Large intestine (tissue), 12 donors: Measurements from ENCODE around the gene PPM1F. TPM values are rescaled to one million over a fixed set of nuclear protein-coding genes. Genes with fewer than 3 reads are reported as not detected.

Experiments
- DNase-seq, 2 donors: peaks; one replicate each; pipeline versions ENCODE4 v3.0.0 to v3.0.0-alpha.2; 2013
- H3K27ac ChIP-seq: one replicate; pipeline ENCODE4 v1.5.1; 2013; ENCODE audit warnings: low read length
- H3K27me3 ChIP-seq: 2 replicates; pipeline ENCODE4 v1.6.1; 2013; ENCODE audit warnings: low read length; ENCODE audit not compliant: control insufficient read depth, insufficient read depth
- H3K36me3 ChIP-seq: 2 replicates; pipeline ENCODE4 v1.6.1; 2013; ENCODE audit warnings: low read length; ENCODE audit not compliant: control insufficient read depth, insufficient read depth
- H3K4me1 ChIP-seq: one replicate; pipeline ENCODE4 v1.6.1; 2013; ENCODE audit warnings: low read length; ENCODE audit not compliant: control insufficient read depth, insufficient read depth
- H3K4me3 ChIP-seq: one replicate; pipeline ENCODE4 v1.5.1; 2013; ENCODE audit warnings: low read length
- H3K9me3 ChIP-seq: one replicate; pipeline ENCODE4 v1.6.1; 2013; ENCODE audit warnings: mild to moderate bottlenecking, low read depth, low read length, moderate library complexity; ENCODE audit not compliant: control insufficient read depth
- WGBS: methylation state at CpG from one replicate; pipeline ENCODE4 v1.1.5; 2013; ENCODE audit warnings: low lambda C conversion rate; ENCODE audit not compliant: insufficient coverage; 5-methylcytosine and 5-hydroxymethylcytosine counted together
- long read RNA-seq, 11 donors: transcript quantifications; one replicate each; lab custom pipeline, GENCODE V29; 2026
- polyA plus RNA-seq: library from polyadenylated mRNA; unstranded; fragments of 120-200 nt; gene quantifications from one replicate; pipeline ENCODE4 v1.2.1, GENCODE V29; 2013

PPM1F gene, protein sequence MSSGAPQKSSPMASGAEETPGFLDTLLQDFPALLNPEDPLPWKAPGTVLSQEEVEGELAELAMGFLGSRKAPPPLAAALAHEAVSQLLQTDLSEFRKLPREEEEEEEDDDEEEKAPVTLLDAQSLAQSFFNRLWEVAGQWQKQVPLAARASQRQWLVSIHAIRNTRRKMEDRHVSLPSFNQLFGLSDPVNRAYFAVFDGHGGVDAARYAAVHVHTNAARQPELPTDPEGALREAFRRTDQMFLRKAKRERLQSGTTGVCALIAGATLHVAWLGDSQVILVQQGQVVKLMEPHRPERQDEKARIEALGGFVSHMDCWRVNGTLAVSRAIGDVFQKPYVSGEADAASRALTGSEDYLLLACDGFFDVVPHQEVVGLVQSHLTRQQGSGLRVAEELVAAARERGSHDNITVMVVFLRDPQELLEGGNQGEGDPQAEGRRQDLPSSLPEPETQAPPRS
- polyA plus RNA-seq: 18.0 TPM
- long read RNA-seq, donor 1, full-length matches to known transcripts: 4 of 4 reads
- long read RNA-seq, donor 1, partial matches to known transcripts: 0 of 4 reads
- long read RNA-seq, donor 1, other reads (novel, unspliced or antisense): 0 of 4 reads
- long read RNA-seq, donor 2, full-length matches to known transcripts: 6 of 6 reads
- long read RNA-seq, donor 2, partial matches to known transcripts: 0 of 6 reads
- long read RNA-seq, donor 2, other reads (novel, unspliced or antisense): 0 of 6 reads
- long read RNA-seq, donor 3, full-length matches to known transcripts: 3 of 3 reads
- long read RNA-seq, donor 3, partial matches to known transcripts: 0 of 3 reads
- long read RNA-seq, donor 3, other reads (novel, unspliced or antisense): 0 of 3 reads
- long read RNA-seq, donor 4: 0 reads
- long read RNA-seq, donor 5, full-length matches to known transcripts: 4 of 4 reads
- long read RNA-seq, donor 5, partial matches to known transcripts: 0 of 4 reads
- long read RNA-seq, donor 5, other reads (novel, unspliced or antisense): 0 of 4 reads
- long read RNA-seq, donor 6, full-length matches to known transcripts: 4 of 4 reads
- long read RNA-seq, donor 6, partial matches to known transcripts: 0 of 4 reads
- long read RNA-seq, donor 6, other reads (novel, unspliced or antisense): 0 of 4 reads
- long read RNA-seq, donor 7, full-length matches to known transcripts: 2 of 2 reads
- long read RNA-seq, donor 7, partial matches to known transcripts: 0 of 2 reads
- long read RNA-seq, donor 7, other reads (novel, unspliced or antisense): 0 of 2 reads
- long read RNA-seq, donor 8, full-length matches to known transcripts: 4 of 4 reads
- long read RNA-seq, donor 8, partial matches to known transcripts: 0 of 4 reads
- long read RNA-seq, donor 8, other reads (novel, unspliced or antisense): 0 of 4 reads
- long read RNA-seq, donor 9, full-length matches to known transcripts: 3 of 3 reads
- long read RNA-seq, donor 9, partial matches to known transcripts: 0 of 3 reads
- long read RNA-seq, donor 9, other reads (novel, unspliced or antisense): 0 of 3 reads
- long read RNA-seq, donor 10, full-length matches to known transcripts: 3 of 3 reads
- long read RNA-seq, donor 10, partial matches to known transcripts: 0 of 3 reads
- long read RNA-seq, donor 10, other reads (novel, unspliced or antisense): 0 of 3 reads
- long read RNA-seq, donor 11, full-length matches to known transcripts: 2 of 2 reads
- long read RNA-seq, donor 11, partial matches to known transcripts: 0 of 2 reads
- long read RNA-seq, donor 11, other reads (novel, unspliced or antisense): 0 of 2 reads

DNA sequence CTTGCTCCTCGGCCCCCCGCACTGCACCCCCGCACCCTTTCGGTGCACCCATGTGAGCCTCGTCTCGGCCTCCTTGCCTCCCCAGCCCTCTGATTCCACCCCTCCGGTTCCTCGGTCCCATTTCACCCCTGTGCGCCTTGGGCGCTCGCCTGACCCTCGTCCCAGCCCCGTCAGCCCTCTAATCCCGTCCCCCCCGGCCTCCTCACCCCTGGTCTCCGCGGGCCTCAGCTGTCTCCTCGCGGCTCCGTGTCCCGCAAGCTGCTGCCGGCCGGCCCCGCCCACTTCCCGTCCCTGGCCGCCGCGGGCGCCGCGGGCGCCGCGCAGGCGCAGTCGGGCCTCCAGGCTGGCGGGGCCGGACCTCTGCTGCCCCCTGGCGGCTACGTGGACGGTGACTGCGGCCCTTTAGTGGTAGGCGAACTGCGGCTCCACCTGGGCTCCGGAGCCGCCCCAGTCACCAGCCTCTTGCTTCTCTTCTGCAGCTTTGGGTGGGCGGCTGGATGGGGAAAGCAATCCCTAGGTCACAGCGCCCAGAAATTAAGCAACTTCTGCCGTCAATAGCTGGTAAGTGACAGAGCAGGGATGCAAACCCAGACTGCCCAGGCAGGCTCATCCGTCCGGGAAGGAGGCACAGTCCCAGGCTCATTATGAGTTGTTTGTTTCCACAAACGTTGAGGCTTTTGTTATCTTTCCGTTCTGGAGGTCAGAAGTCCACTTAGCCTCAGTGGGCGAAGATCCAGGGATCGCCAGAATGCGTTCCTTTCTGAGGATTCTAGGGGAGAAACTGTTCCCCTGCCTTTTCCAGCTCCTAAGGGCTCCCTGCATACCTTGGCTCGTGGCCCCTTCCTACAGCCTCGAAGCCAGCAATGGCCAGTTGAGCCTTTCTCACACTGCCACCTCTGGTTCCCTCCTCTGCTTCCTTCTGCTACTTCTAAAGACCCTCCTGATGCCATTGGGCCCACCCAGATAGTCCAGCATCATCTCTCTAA, at the start of gene PPM1F:
PPM1F (minus strand) TSS at position 263 of the 986 bp plus-strand sequence. CDS start 6,800 bp downstream, outside the sequence.
- Histone ChIP-seq H3K27ac (no peak within 1 kb of the TSS), H3K9me3 (no peaks in the 10 kb centered on the region)

DNA sequence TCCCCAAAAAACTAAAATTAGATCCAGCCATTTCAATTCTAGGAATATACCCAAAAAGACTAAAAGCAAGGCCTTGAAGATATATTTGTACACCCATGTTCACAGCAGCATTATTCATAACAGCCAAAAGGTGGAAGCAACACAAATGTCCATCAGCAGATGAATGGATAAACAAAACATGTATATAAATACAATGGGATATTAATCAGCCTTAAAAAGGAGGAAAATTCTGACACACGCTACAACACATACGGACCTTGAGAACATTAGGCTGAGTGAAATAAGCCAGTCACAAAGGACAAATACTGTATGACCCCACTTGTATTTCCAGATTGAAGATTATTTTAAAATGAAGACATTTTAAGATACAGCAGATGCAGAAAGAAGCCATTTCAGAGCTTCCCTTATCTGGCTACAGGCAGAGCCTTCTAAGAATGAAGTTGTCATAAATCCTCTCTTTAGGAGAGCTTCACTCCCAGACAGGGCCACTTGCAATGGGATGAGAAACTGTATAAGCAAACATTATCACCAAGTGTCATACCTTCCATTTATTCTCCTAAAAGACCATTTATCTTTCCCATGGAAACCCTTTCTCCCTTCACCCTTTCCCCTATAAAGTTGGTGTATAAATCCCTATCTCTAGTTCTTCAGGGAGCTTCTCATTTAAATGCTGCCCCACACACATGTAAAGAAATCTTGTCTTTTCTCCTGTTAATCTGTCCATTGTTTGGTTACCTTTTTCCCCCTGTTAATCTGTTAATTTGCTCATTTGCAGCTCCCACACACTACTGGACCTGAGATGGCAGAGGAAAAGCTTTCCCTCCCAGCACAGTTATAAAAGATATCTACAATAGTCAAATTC, 49.2 kb upstream of the PPM1F start:
- H3K27ac ChIP-seq: no peak overlapping the region
- no peaks in the 10 kb centered on the region for H3K9me3 ChIP-seq
- H3K27me3 ChIP-seq: peaks cover 5% of the 10 kb centered on the region
- WGBS: no CpG with 5 or more reads among the region's 2 CpGs
- H3K36me3 ChIP-seq: no peaks in the 10 kb centered on the region
- H3K4me3 ChIP-seq: no peak overlapping the region
- no peaks in the 10 kb centered on the region for H3K4me1 ChIP-seq
- no peak for DNase-seq

More for the DNA sequence above, at the start of gene PPM1F:
- WGBS: 0% methylated on average over 1 of the region's 58 CpGs
- DNase-seq: peak; percentile 79 to 84
- H3K27me3 ChIP-seq: no peaks in the 10 kb centered on the region
- peaks cover 8% of the 10 kb centered on the region for H3K4me1 ChIP-seq
- peak within 1 kb of the TSS; percentile 72 for H3K4me3 ChIP-seq
- H3K36me3 ChIP-seq: no peaks in the 10 kb centered on the region

- no peak for DNase-seq
- 13% methylated on average over 1 of the region's 7 CpGs for WGBS
Observed at GRCh38 chr22:21998595-21999247, 46.1 kb upstream of the PPM1F start.

GRCh38 chr22:21996175-21996720, 43.6 kb upstream of the PPM1F start:
- DNase-seq: no peak
- H3K9me3 ChIP-seq: no peaks in the 10 kb centered on the region
- no peak overlapping the region for H3K4me3 ChIP-seq
- 100% methylated on average over 1 of the region's 5 CpGs for WGBS
- H3K27me3 ChIP-seq: peaks cover 3% of the 10 kb centered on the region
- H3K27ac ChIP-seq: no peak overlapping the region
- no peaks in the 10 kb centered on the region for H3K4me1 ChIP-seq
- no peaks in the 10 kb centered on the region for H3K36me3 ChIP-seq

More at GRCh38 chr22:21998595-21999247, 46.1 kb upstream of the PPM1F start:
- no peaks in the 10 kb centered on the region for H3K4me1 ChIP-seq
- no peaks in the 10 kb centered on the region for H3K36me3 ChIP-seq
- H3K27me3 ChIP-seq: peaks cover 5% of the 10 kb centered on the region
- H3K27ac ChIP-seq: no peak overlapping the region
- H3K4me3 ChIP-seq: no peak overlapping the region
- H3K9me3 ChIP-seq: no peaks in the 10 kb centered on the region

- no peak for DNase-seq
- no peaks in the 10 kb centered on the region for H3K4me1 ChIP-seq
- H3K27me3 ChIP-seq: peaks cover under 1% of the 10 kb centered on the region
- whole genome bisulfite sequencing: 100% methylated on average over 1 of the region's 3 CpGs
- H3K9me3 ChIP-seq: no peaks in the 10 kb centered on the region
- H3K27ac ChIP-seq: no peak overlapping the region
- H3K36me3 ChIP-seq: no peaks in the 10 kb centered on the region
- no peak overlapping the region for H3K4me3 ChIP-seq
Observed at GRCh38 chr22:21995660-21996059, 43.0 kb upstream of the PPM1F start.

DNA sequence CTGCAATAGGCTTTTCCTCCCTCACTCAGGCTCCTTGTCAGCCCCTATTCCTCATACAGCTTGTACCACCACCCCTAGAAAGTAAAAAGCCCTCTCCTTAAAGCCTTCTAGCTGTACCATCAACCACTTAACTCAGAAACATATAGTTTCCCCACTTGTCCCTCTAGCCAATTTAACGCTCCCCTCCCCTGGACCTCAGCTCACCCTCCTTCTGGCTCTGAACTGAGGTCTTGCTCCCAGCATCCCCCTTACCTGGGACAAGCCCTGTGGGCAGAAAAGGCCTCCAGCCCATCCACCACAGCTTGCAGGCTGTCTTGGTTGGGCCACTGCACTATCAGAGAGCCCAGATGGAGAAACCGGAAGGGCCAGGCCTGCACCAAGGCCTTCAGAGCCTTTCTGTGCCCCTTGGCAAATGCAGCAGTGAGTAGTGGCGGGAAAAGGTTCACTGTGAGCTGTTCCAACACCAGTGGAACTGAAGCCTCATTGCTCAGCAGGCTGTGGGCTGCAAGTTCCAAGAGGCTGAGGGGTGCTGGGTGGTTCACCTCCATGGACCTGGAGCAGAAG, 42.3 kb upstream of the PPM1F start:
- no peak overlapping the region for H3K27ac ChIP-seq
- DNase-seq: no peak
- no peak overlapping the region for H3K4me3 ChIP-seq
- H3K36me3 ChIP-seq: no peaks in the 10 kb centered on the region
- no peaks in the 10 kb centered on the region for H3K9me3 ChIP-seq
- WGBS: no CpG with 5 or more reads among the region's 3 CpGs
- peaks cover 4% of the 10 kb centered on the region for H3K27me3 ChIP-seq
- H3K4me1 ChIP-seq: no peaks in the 10 kb centered on the region

DNA sequence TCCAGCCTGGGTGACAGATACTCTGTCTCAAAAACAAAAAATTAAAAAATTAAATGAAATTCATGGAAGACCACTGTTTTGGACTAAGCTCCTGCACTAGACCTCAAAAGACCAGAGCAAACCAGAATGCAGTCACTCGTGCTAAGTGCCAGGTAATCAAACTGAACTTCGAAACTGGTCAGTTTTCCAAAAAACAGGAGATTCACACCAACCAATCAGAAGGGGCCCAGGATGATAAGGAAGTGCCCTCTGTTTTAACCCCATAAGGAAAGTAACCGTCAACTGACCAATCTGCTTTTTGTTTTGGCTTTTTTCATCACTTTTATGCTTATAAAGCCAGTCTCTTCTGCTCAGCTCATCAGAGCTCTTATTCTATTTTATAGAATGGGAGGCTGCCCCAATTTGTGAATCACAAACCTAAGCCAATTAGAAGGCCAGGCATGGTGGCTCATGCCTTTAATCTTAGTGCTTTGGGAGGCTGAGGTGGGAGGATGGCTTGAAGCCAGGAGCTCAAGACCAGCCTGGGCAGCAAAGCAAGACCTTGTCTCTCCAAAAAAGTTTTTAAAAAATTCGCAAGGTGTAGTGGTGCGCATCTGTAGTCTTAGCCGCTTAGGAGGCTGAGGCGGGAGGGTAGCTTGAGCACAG, 40.1 kb upstream of the PPM1F start:
- WGBS: 10% methylated on average over 2 of the region's 7 CpGs
- H3K27me3 ChIP-seq: peaks cover 6% of the 10 kb centered on the region

More for the DNA sequence above, 40.1 kb upstream of the PPM1F start:
- H3K9me3 ChIP-seq: no peaks in the 10 kb centered on the region
- DNase-seq: no peak
- H3K4me3 ChIP-seq: no peak overlapping the region
- no peaks in the 10 kb centered on the region for H3K36me3 ChIP-seq
- H3K27ac ChIP-seq: no peak overlapping the region
- no peaks in the 10 kb centered on the region for H3K4me1 ChIP-seq
